ENCODE data around the gene SUN5.

SUN5 gene

GRCh38 chr20:32989507-32990283, 14.5 kb downstream of the SUN5 start:
- Histone ChIP-seq H3K4me3 (ENCODE audit: low read depth in 1 of 2, low read length in 1 of 2) (no peak overlapping the region), H3K27me3 (no peaks in the 10 kb centered on the region), H3K9me3 (no peaks in the 10 kb centered on the region), H3K4me1 (ENCODE audit: control insufficient read depth in 1 of 2, insufficient read depth in 1 of 2, low read depth in 1 of 2, low read length in 1 of 2) (no peaks in the 10 kb centered on the region), H3K27ac (no peak overlapping the region), H3K36me3 (no peaks in the 10 kb centered on the region)
- no peak for TF ChIP-seq CTCF (IDR thresholded peaks at IDR 0.05)

DNA sequence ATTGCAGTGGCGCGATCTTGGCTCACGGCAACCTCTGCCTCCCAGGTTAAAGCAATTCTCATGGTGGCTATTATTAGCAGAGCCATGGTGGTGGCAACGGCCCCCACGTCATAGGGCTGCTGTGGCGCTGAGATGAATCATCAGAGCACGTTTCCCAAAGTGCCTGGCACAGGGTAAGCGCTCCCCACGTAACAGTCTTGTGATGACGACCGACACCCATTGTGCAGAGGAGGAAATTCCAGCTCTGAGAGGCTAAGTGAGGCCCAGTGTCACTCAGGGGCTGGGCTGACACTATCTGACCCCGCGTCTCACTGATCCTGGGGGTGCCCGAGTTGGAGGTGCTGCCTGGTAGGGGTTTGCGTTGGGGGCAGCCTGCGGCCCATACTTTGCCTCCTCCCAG, 16.2 kb downstream of the SUN5 start:
- no peaks in the 10 kb centered on the region for H3K27me3 ChIP-seq
- no peaks in the 10 kb centered on the region for H3K9me3 ChIP-seq
- no peak overlapping the region for H3K27ac ChIP-seq
- no peaks in the 10 kb centered on the region for H3K4me1 ChIP-seq (ENCODE audit: control insufficient read depth in 1 of 2, insufficient read depth in 1 of 2, low read depth in 1 of 2, low read length in 1 of 2)
- no peaks in the 10 kb centered on the region for H3K36me3 ChIP-seq
- no peak overlapping the region for H3K4me3 ChIP-seq (ENCODE audit: low read depth in 1 of 2, low read length in 1 of 2)
- no peak for TF ChIP-seq CTCF (IDR thresholded peaks at IDR 0.05)

DNA sequence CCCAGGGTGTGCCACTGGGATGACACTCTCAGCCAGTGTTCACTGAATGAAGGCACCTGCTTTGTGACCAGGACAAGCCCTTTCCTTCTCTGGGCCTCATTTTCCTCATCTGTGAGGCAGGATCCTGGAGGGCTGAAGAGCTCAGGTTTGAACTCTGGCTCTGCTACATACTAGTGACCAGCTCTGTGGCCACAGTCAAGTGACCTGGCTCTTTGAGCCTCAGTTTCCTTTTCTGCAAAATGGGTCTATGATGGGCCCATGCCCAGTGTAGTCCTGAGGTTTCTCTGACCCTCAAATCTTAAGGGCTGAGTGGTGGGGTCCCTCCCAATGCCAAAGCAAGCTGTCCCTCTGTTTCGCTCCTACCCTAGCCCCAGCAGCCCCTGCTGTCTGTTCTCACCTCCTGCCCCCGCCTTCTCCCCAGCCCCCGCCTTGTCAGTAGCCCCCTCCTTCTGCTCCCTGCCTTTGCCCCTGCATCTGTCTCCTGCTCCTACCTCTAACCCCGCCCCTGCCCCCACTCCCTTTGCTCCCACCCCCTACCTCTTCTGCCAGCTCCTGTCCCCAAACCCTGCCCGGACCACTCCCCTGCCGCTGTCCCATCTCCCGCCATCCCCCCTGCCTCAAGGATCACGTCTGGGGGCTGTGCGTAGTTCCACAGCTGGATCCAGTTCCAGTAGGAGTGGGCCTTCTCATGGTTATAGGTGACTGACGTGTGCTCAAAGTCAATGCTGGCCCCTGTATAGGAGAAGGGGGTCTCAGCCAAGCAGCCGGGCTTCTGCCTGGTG, 17.0 kb downstream of the SUN5 start:
- Histone ChIP-seq H3K4me3 (ENCODE audit: low read depth in 1 of 2, low read length in 1 of 2) (no peak overlapping the region), H3K36me3 (no peaks in the 10 kb centered on the region), H3K4me1 (ENCODE audit: control insufficient read depth in 1 of 2, insufficient read depth in 1 of 2, low read depth in 1 of 2, low read length in 1 of 2) (no peaks in the 10 kb centered on the region), H3K9me3 (no peaks in the 10 kb centered on the region), H3K27me3 (no peaks in the 10 kb centered on the region), H3K27ac (no peak overlapping the region)
- no peak for TF ChIP-seq CTCF (IDR thresholded peaks at IDR 0.05)

- no peak for TF ChIP-seq CTCF (IDR thresholded peaks at IDR 0.05)
- Histone ChIP-seq H3K9me3 (no peaks in the 10 kb centered on the region), H3K4me1 (ENCODE audit: control insufficient read depth in 1 of 2, insufficient read depth in 1 of 2, low read depth in 1 of 2, low read length in 1 of 2) (no peaks in the 10 kb centered on the region)
Measured at GRCh38 chr20:32986331-32986966, 17.8 kb downstream of the SUN5 start.

DNA sequence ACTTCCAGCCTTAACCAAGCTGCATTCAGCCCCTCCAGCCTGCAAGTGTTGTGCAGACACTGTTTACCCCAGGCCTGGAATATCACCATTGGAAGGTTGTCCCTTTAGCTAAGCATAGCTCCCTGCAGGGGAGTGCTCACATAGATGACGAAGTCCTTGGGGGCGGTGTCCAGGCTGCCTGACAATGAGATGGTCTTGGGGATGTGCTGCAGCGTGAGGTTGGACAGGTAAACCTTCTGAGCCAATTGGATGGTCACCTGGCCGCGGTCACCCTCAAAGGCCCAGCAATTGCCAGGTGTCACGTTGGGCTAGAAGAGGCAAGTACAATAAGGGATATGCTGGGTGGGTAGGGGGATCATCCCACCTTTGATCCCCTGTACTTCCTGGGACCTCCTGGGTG, 18.6 kb downstream of the SUN5 start:
- Histone ChIP-seq H3K36me3 (no peaks in the 10 kb centered on the region), H3K4me1 (ENCODE audit: control insufficient read depth in 1 of 2, insufficient read depth in 1 of 2, low read depth in 1 of 2, low read length in 1 of 2) (no peaks in the 10 kb centered on the region), H3K27ac (no peak overlapping the region), H3K4me3 (ENCODE audit: low read depth in 1 of 2, low read length in 1 of 2) (no peak overlapping the region), H3K27me3 (no peaks in the 10 kb centered on the region), H3K9me3 (no peaks in the 10 kb centered on the region)
- no peak for TF ChIP-seq CTCF (IDR thresholded peaks at IDR 0.05)

More at GRCh38 chr20:32986331-32986966, 17.8 kb downstream of the SUN5 start:
- Histone ChIP-seq H3K27me3 (no peaks in the 10 kb centered on the region), H3K27ac (no peak overlapping the region), H3K36me3 (no peaks in the 10 kb centered on the region), H3K4me3 (ENCODE audit: low read depth in 1 of 2, low read length in 1 of 2) (no peak overlapping the region)

Measured in neutrophil (primary cell).